Measurements from ENCODE around the gene HTD2. TPM values are rescaled to one million over a fixed set of nuclear protein-coding genes. Genes with fewer than 3 reads are reported as not detected.

The HTD2 gene
- 9.9 and 14.3 TPM in 2 replicates for total RNA-seq

DNA sequence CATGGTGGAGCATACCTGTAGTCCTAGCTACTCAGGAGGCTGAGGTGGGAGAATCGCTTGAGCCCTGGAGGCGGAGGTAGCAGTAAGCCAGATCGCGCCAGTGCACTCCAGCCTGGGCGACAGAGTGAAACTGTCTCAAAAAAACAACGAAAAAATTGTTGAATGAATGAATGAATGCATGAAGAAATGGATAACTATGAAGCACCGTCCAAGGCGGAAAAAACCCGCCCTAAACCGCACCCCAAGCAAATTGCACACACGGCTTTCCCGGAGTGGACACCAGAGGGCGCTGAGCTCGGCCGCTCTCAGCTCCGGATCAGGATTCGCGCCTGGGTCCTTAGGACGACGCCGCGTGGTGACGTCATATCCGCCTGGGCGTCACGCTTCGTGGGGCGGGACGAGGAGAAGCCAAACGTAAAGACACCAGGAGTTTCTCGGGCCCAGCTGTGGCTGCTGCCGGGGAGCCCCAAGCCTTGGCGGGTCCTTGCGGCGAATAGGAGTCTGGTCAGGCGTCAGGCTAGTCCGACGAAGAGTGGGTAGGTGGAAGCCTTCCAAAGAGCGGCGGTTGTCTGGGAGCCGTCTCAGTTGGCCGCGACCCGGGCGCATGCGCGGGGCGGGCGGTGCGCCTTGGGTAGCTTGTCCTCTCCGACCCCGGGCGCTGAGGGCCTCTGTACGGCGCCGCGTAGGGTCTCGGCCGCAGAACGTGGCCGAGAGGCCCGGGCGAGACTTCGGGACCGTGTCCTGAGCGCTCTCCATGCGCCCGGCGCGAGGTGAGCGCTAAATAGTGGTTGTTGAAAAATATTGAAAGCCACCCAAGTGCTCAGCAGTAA lies at the start of gene HTD2, which contains the start of gene RPP14:
Gene HTD2 (plus strand): TSS at position 639 of the 830 bp plus-strand sequence. CDS start 11,094 bp downstream, outside the sequence.
Gene RPP14 (plus strand): TSS at position 364 of the 830 bp plus-strand sequence. CDS start 4,085 bp downstream, outside the sequence.

DNA sequence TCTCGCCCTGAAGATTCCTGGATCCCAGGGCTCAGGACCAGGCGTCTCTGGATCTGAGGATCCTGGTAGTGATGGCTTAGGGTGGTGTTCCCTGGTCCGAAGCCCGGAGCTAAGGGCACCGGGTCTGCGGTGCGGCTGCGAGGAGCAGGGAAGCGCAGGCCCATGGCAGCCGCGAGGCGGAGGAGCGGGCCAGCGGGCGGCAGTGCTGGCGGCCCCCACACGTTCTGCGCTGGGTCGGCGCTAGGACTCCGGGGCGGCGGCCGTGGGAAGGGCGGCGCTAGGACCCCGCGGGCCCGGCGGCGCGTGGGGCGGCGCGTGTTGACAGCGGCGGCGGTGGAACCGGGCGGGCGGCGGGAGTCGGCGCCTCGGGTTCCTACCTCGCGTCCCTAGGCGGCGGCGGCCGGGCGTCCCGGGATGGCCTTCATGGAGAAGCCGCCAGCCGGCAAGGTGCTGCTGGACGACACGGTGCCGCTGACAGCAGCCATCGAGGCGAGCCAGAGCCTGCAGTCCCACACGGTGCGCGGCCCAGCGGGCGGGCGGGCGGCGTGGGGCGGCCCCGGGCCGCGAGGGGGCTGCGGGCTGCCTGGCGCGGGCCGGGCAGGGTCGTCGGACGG lies 26.4 kb downstream of the HTD2 start, which contains the start of gene PXK:
Gene PXK (plus strand): TSS at position 318 of the 614 bp plus-strand sequence. CDS start 97 bp downstream, at position 415.

Small RNA genes within 50 kb of the gene (small RNA-seq; reads per million reads assigned to genes)
- not detected for gene AC098479.1

Other genes with a start within 250 kb of the HTD2 start
- 0.13 and 0.43 TPM in 2 replicates for gene DNASE1L3, start 95.5 kb upstream of the HTD2 start, total RNA-seq
- 5.1 and 5.9 TPM in 2 replicates for gene ABHD6, start 68.7 kb upstream of the HTD2 start, total RNA-seq
- gene RPP14, start 275 bp upstream of the HTD2 start, total RNA-seq, result 12.8 and 14.4 TPM in 2 replicates
- gene PXK, start 26.4 kb downstream of the HTD2 start, total RNA-seq, result 67.8 and 69.4 TPM in 2 replicates
- gene PDHB, start 127.3 kb downstream of the HTD2 start, total RNA-seq, result 64.7 and 89.8 TPM in 2 replicates
- gene KCTD6, start 185.6 kb downstream of the HTD2 start, total RNA-seq, result 10.3 and 10.5 TPM in 2 replicates
- 3.2 and 14.2 TPM in 2 replicates for gene ACOX2, start 230.7 kb downstream of the HTD2 start, total RNA-seq